Sigmoid colon (tissue), 4 donors: ENCODE measurements around the gene PRPF4.

Source experiments
- EP300 ChIP-seq, 4 donors: sonication (generic); formaldehyde crosslinking; IDR thresholded peaks; one replicate each; pipeline ENCODE4 v1.6.1; 2017; ENCODE audit warnings: antibody characterized with exemption in 4 of 4
- POLR2A ChIP-seq, 2 donors: fragments of 450-650 bp; IDR thresholded peaks; one replicate each; pipeline ENCODE4 v1.6.1; 2016; ENCODE audit warnings: antibody characterized with exemption in 2 of 2, mild to moderate bottlenecking in 2 of 2, moderate library complexity in 2 of 2
- POLR2AphosphoS5 ChIP-seq, 4 donors: sonication (generic); formaldehyde crosslinking; IDR thresholded peaks; one replicate each; pipeline ENCODE4 v1.6.1; 2017; ENCODE audit warnings: antibody characterized with exemption in 4 of 4
- TF ChIP-seq, protein P1 (sequence below), 4 experiments: fragments of 450-650 bp in 3 of 4; fragments of 200-600 bp in 1 of 4; IDR thresholded peaks; one replicate each; pipeline ENCODE4 v1.5.1; 2016 to 2019; ENCODE audit warnings: antibody characterized with exemption in 4 of 4, mild to moderate bottlenecking in 3 of 4, moderate library complexity in 2 of 4

GRCh38 chr9:113289091-113289490, 13.6 kb downstream of the PRPF4 start:
- TF ChIP-seq, protein P1, sequence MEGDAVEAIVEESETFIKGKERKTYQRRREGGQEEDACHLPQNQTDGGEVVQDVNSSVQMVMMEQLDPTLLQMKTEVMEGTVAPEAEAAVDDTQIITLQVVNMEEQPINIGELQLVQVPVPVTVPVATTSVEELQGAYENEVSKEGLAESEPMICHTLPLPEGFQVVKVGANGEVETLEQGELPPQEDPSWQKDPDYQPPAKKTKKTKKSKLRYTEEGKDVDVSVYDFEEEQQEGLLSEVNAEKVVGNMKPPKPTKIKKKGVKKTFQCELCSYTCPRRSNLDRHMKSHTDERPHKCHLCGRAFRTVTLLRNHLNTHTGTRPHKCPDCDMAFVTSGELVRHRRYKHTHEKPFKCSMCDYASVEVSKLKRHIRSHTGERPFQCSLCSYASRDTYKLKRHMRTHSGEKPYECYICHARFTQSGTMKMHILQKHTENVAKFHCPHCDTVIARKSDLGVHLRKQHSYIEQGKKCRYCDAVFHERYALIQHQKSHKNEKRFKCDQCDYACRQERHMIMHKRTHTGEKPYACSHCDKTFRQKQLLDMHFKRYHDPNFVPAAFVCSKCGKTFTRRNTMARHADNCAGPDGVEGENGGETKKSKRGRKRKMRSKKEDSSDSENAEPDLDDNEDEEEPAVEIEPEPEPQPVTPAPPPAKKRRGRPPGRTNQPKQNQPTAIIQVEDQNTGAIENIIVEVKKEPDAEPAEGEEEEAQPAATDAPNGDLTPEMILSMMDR (IDR thresholded peaks at IDR 0.05): no peak
- TF ChIP-seq EP300 (IDR thresholded peaks at IDR 0.05) (no peak), POLR2AphosphoS5 (IDR thresholded peaks at IDR 0.05) (no peak), POLR2A (IDR thresholded peaks at IDR 0.05) (no peak)
